Stimulated activated CD8-positive, alpha-beta memory T cell treated with anti-CD3 and anti-CD28 coated beads, Interleukin-15, amount 100 ng/mL, for 4 hours (primary cell): Measurements from ENCODE around the gene RPS10.
"Not testable (repeated sequence)": the region's sequence is repeated elsewhere in the genome, so short reads cannot be mapped to it uniquely, and the experiment has no call there.

Experiments used
- DNase-seq, 2 donors: peaks; one replicate each; pipeline ENCODE4 v3.0.0-alpha.2; 2020; ENCODE audit warnings: low read depth in 2 of 2

RPS10 gene

DNA sequence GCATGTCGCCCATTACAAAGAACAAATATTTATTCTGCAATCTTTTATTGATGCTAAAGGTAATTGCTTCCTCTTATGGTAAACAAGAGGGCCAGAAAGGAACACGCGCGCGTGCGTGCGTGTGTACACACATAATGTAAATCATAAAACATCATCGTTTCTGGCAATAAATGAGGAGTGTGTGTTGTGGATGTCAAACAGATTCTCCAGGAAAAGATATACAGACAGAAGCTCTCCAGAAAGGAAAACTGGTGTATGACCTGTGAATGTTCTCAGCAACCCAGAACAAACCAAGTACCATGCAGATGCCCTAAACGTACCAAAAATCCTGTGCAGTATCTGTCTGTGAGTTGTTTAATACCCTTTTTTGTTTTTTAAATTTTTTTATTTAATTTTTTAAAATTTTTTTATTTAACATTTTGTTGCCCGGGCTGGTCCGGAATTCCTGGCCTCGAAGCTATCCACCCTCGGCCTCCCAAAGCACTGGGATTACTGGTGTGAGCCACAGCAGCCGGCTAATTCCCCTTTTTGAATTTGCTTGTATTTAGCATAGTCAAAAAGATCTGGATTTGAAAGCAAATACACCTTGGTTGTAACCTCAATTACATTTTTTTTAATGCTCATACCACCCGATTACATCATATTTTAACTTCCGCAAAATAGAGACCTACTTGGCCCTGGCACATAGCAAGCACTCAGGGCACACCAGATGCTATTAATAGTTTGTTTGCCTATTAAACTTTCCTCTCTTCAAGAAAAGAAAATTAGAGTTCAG is 32.5 kb downstream of the RPS10 start:
- DNase-seq = no peak

DNA sequence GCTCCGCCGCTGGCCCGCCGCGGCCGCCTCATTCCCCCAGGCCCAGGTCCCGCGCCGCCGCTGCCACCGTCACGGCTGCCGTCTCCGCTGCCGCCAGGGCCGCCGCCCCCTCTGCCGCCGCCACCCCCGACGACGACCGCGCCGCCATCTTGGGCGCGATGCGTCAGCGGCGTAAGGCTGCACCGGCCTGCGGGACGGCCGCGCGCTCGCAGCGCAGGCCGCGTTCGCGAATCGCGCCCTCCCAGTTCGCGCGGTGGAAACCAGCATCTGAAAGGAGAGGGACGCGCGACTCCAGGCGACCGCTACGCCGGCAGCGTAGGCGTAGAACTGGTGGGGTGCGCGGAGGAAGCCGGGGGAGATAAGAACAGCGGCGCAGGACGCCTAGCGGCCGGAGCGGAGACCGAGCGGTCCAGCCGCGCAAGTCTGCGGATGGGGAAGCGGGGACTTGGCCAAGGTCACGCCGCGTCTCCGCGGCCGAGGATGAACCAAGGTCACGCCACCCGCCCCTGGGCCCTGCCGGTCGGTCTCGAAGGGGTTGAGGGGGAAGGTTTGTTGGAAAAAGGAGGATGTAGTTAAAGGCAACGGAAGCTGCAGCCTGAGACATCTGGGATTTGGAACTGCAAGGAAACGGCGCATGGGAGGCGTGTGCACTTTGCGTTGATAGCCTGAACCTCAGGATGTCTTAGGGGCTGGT is 33.2 kb downstream of the RPS10 start, which contains the start of gene NUDT3:
Gene NUDT3 (minus strand): TSS at position 173 of the 694 bp plus-strand sequence. CDS start 307 bp downstream, outside the sequence.
- DNase-seq = peak; percentile 89

DNA sequence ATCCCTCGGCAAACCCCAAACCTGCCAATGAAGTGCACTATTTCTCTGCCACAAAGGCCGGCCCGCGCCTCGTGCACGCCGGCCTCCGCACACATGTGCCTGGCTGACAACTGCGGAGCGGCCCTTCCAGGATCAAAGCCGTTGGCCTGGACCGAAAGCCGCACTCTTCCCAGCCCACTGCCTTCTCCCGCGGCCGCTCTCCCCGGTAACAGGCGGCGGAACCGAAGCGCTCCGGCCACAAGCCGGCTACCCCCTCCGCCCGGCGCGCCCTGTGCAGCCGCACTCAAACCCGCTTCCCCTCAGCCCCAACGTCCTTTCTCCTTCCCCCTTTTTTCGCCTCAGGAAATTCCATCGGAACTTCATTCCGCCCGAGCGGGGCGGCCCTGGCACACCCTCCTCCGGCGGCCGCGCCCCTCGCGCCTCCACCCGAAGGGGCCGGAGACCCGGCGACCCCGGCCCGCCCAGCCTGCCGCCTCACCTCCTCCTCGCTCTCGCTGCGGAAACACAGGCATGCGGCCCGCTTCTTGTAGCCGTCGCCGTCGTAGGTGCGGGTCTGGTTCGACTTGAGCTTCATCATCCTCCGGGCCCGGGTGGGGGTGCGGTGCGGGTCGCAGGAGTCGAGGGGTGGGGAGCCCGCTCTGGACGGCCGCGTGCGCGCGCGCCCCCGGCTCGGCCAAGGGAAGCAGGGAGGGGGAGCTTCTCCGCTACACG is 33.9 kb downstream of the RPS10 start:
- DNase-seq = peak; percentile 20 to 35

DNA sequence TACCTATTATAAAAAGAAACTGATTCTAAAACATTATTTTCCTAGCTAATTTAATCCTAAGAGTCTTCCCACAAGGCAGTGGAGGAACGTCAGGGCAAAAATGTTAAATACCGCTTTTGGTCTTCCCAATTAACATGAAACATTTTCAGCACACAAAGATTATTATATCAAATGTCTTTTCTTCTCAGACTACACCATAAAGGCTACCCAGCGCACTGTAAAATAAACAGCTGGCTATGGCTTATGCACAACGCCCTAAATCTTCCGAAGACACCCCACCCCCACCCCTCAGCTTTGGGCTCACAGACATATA is 34.4 kb downstream of the RPS10 start:
- DNase-seq = no peak

DNA sequence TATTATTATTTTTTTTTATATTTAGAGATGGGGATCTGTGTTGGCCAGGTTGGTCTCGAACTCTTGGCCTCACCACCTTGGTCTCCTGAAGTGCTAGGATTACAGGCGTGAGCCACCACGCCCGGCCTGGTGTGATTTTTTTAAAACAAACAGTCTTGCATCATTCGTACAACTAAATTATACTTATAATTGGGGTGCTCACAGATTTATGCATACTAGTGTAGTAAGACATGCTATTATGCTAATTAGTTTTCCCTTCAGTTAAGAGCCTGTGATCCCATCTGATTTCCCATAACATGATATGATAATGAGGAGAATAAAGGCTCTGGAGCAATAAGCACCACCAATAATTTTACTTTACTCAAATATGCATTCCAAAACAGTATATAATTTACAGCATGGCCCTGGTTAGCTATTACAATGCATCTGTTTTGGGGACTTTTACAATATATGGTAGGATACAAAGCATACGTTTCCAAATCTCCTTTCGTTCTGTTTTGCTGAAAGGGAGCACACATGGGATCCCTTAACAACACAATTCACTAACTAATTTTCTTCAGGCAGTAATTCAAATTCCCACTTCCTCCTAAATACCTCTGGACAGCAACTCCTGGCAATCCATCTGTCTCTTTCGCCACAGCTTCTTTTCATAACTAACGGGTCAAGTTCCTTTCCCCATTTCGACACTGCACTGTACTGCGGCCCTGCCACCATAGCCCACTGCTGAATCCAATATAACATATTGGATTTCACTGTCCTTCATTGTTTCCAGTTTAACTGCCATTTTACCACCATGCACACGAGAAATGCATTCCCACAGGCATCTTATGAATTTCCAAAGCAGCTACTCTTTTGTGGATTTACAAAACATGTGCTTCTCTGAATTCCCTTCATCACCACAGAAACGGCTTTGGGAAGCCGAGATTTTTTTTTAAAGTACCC is 35.1 kb downstream of the RPS10 start:
- DNase-seq = no peak

DNA sequence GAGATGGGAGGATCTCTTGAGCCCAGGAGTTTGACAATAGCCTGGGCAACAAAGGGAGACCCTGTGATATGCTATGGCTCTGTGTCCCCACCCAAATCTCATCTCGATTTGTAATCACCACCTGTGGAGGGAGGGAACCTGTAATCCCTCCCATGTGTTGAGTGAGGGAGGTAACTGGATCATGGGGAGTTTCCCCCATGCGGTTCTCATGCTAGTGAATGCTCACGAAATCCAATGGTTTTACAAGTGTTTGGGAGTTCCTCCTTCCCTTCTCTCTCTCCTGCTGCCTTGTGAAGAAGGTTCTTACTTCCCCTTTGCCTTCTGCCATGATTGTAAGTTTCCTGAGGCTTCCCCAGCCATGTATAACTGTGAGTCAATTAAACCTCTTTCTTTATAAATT is 36.8 kb downstream of the RPS10 start:
- no peak for DNase-seq

DNA sequence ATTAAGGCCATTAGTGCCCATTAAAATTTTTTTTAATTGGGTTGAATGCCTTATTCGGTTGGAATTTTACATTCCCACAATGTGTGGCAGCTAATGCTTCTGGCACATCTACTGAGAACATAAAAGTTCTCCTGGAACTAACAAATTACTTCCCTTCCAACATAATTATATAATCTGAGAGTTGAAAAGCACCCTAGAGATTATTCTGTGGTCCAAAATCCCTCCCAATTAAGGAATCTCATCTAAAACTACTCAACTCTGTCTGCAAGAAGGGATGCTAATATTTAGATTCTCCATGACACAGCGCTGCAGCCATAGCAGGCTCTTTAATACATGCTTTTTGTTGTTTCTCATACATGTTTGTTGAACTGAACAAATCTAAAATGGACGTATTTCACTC is 37.4 kb downstream of the RPS10 start:
- DNase-seq = no peak

DNA sequence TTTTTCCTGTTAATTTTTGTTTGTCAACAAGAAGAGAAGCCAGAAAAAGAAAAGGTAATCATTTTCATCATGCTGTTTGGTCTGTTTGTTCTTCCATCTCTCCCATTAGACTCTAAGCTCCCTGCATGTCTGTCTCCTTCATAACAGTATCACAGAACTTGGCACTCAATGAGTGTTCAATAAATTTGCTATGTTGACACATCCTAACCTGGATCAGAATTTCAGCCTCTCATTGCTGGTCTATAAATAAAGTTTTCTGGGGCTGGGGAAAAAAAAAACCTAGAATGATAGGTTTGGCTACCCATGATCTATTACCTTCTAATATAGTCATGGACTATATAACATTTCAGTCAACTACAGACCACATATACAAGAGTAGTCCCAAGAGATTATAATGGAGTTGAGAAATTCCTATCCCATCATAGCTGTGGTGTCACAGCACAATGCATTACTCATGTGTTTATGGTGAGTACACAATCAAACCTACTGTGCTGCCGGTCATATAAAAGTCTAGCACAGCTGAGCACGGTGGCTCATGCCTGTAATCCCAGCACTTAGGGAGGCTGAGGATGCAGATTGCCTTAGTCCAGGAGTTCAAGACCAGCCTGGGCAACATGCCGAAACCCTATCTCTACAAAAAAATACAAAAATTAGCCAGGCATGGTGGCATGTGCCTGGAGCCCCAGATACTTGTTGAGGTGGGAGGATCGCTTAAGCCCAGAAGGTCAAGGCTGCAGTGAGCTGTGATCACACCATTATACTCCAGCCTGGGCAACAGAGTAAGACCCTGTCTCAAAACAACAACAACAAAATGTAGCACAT is 39.3 kb downstream of the RPS10 start:
- DNase-seq = no peak

DNA sequence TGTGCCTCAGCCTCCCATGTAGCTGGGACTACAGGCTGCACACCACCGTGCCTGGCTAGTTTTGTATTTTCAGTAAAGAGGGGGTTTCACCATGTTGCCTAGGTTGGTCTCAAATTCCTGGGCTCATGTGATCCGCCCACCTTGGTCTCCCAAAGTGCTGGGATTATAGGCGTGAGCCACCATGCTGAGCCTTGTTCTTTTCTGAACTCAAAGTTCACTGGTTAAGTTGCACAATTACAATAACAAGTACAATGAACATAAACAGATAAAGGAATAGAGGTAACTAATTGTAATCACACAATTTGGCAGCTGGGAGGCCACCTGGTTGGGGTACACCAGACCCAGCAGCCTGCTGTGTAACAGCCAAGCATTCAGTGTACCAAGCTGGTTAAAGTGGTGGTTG is 40.1 kb downstream of the RPS10 start:
- DNase-seq = no peak

DNA sequence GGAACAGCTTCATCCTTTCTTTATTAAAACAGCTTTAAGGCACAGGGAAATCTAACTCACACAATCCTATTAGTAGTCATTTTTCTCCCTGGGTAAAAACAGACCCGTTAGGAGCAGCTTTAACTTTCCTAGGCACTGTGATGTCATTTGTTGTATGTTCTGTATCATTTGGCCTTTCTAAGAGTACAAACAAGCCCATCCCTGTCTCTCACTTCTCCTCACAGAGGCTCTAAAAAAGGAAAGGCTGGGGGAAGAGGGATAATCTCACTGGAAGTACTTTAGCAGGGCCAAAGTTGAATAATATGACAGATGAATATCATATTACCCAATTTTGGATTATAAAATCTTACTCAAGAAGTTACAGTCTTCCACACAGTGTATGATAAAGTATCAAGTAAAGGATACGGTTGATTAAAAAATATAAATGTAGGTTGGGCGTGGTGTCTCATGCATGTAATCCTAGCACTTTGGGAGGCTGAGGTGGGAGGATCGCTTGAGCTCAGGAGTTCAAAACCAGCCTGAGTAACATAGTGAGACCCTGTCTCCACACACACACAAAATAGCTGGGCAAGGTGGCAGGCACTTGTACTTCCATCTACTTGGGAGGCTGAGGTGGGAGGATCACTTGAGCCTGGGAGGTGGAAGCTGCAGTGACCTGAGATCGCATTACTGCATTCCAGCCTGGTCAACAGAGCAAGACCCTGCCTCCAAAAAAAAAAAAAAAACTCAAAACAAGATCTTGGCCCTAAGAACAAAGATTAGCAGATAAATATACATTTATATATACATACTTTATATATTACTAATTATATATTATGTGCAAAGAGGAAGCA is 41.3 kb downstream of the RPS10 start:
- DNase-seq = no peak

DNA sequence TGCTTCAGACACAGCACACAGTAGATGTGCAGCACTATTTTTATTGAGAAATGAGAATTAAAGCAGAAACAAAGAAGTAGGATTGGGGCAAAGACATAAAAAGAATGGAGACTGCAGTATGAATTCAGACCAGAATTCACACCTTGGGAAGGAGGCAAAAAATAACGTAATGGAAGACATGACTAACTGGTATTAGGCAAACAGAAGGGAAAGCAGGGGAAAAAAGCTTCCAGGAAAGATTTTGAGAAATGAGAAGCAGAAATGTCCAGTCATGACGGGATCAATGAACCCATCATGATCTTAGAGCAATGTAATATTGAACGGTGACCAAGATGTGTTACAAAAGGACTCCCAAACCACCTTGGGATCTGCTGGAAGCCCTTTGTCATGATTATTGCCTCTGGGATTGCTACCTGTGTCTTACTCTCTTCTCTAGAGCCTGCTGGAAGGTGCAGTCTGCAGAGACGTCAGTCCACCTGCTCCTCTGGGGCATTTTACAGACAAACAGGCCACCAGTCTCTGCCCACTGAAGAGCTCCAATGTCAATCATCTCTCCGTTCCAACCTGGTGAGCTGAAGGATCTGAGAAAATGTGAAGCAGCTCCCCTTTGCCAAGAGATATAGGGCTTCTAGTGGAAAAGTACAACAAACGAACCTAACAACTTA is 42.1 kb downstream of the RPS10 start:
- DNase-seq = no peak

DNA sequence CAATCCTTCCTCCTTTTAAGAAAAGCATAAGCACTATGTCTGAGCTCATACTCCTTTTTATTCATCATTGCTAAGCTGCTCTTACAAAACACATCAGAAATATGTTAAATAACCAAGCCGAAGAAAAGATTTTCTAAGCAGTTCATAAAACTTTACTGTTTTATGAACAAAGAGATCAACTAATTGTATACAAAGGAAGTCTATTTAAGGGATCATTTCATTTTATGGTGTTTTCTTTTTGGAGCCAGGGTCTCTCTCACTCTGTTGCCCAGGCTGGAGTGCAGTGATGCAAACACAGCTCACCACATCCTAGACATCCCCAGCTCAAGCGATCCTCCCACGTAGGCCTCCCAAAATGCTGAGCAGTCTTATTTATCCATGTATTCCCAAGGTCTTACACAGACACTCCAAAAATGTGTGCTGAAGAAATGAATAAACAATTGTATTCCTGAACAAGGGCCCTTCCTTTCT is 42.7 kb downstream of the RPS10 start:
- DNase-seq = no peak

DNA sequence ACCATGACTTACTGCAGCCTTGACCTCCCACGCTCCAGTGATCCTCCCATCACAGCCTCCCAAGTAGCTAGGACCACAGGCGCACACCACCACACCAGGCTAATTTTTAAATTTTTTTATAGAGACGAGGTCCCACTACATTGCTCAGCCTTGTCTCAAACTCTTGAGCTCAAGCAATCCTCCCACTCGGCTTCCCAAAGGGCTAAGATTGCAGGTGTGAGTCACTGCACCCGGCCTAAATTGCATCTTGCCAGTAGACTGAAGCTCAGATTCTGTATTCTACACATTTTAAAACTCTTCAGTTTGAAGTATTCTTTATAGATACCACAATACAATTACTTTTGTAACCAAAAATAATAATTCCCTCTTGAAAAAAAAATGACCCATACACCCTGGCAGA is 44.8 kb downstream of the RPS10 start:
- no peak for DNase-seq

DNA sequence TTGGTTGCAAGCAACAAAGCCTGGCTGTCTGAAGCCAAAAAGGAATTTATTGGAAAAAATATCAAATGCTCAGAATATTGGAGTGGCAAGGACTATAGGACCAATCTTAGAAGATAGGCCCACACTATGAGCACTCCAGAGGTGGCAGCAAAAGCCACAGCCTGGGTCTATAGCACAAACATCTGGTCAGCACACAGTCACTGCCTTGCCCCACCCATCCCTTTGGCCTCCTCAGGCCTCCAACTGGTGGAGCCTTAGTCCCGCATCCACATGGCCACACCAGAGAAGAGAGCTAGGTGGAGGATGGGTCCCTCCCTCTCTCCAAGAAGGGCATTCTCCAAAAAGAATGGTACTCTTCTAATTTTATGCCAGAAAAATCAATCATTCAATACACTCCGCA is 47.4 kb downstream of the RPS10 start:
- no peak for DNase-seq

DNA sequence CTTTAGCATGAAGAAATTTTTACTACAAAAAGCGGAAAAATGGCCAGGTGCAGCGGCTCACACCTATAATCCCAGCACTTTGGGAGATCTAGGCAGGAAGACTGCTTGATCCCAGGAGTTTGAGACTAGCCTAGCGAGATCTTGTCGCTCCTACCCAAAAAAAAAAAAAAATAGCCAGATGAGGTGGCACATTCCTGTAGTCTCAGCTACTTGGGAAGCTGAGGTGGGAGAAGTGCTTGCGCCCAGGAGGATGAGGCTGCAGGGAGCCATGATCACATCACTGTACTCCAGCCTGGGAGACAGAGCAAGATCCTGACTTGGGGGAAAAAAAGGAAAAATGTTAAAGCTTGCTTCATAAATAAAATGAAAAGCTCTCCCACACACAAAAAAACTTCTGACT is 47.9 kb downstream of the RPS10 start:
- DNase-seq = no peak

DNA sequence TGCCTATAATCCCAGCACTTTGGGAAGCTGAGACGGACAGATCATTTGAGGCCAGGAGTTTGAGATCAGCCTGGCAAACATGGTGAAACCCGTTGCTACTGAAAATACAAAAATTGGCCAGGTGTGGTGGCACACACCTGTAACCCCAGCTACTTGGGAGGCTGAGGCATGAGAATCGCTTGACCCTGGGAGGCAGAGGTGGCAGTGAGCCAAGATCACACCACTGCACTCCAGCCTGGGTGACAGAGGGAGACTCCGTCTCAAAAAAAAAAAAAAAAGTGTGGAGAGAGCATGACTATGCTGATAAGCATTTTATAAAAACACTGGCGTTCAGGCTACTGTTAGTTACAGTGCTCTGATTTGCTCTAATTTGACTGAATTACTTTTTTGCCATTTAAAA is 48.3 kb downstream of the RPS10 start:
- not testable (repeated sequence) for DNase-seq

DNA sequence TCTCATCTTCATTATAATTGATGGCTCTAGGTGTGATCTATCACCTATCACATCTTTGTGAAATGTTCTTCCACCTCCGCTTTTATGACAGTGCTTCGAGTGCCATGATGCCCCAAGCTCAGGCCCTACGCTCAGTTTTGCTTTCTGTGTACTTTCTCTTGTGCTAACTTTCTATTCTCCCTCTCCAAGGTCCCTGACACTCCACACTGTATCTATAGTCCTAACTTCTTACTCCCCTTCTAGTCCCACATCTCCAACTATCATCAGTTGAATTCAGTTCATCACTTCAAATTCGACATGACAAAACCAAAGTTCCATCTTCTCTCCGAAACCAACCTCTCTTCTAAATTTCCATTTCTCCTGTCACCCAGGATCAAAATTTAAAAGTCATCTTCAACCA is 50.0 kb downstream of the RPS10 start:
- no peak for DNase-seq

DNA sequence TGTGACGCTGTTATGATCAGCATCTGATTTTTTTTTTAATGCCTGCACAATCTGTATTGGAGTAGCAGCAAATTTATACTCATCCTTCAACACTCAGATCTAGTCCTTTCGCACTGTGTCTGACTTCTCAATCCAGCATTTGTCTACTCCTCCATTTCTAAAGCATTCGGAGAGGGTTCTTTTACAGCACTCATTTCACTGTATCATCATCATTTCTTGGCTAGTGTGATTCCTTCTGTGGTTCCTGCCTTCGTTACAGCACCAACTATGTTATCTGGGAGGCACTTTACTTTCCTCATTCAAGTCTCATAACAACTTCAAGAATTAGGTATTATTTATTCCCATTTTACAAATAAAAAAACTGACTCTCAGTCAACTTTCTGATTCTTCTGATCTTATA is 51.4 kb downstream of the RPS10 start:
- DNase-seq = no peak

DNA sequence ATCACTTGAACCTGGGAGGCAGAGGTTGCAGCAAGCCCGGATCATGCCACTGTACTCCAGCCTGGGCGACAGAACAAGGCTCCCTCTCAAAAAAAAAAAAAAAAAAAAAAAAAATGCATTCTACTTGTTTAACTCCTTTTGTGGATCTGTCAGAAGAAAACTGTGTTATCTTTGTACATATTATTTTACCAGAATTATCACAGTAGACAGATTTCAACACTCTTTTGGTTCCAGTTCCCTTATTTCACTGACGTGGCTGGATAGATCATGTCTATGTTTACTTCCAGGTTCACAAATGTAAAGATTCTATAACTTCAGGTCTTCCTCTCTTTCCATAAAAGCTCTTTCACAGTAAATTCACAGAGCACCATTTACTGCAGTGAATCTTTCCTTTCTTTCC is 51.8 kb downstream of the RPS10 start:
- DNase-seq = no peak
